Measurements from ENCODE around the gene MAN2B2. TPM values are rescaled to one million over a fixed set of nuclear protein-coding genes. Genes with fewer than 3 reads are reported as not detected.

MAN2B2 gene
- total RNA-seq, 1 experiment from 2014 or later = 5.9 TPM

DNA sequence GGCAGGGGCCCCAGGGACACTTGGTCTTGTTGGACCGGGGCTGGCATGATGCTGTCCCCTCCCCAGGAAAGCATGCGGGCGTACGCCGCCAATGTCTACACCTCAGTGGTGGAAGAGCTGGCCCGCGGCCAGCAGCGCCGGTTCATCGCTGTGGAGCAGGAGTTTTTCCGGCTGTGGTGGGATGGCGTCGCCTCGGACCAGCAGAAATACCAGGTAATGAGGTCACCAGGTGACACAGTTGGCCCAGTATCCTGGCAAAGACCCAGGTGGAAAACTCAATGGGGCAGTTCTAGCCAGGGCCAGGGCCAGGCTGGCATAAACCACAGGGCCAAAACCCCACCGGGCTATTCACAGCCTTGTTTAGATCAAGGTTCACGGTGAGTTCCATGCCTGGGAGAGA is 1.5 kb downstream of the MAN2B2 start:
- no peak overlapping the region for H3K27ac ChIP-seq (ENCODE audit: insufficient read length, low read depth, low read length)
- H2BK20ac ChIP-seq (ENCODE audit: low read depth, low read length, poor library complexity, severe bottlenecking) = no peak overlapping the region
- no peak overlapping the region for H3K14ac ChIP-seq (ENCODE audit: insufficient read depth, low read length)
- H3K79me2 ChIP-seq (ENCODE audit: insufficient read depth, low read length) = no peaks in the 10 kb centered on the region
- H3K27me3 ChIP-seq (ENCODE audit: insufficient read depth, low read length) = peaks cover 5% of the 10 kb centered on the region; the same call in 1 of the 2 replicates
- peaks cover 0 to 8% of the 10 kb centered on the region in 2 experiments; a peak in 2 of 5 replicates for H3K9me3 Mint-ChIP-seq
- no peaks in the 10 kb centered on the region for H4K20me1 ChIP-seq (ENCODE audit: control insufficient read depth, insufficient read depth, insufficient read length)
- no peak overlapping the region for H2AFZ ChIP-seq (ENCODE audit: low read length)
- H3T11ph ChIP-seq (ENCODE audit: low read length) = no peak overlapping the region
- H4K91ac ChIP-seq (ENCODE audit: insufficient read length, low read depth, low read length) = no peak overlapping the region
- H3K27ac Mint-ChIP-seq = no peak overlapping the region
- TF ChIP-seq CTCF (conservative IDR thresholded peaks at IDR 0.05) = no peak
- H3K23me2 ChIP-seq (ENCODE audit: insufficient read length, low read depth, low read length, poor library complexity, severe bottlenecking) = peaks cover 8% of the 10 kb centered on the region
- H2BK12ac ChIP-seq (ENCODE audit: insufficient read length, low read depth, low read length) = no peak overlapping the region
- no peak overlapping the region for H2BK120ac ChIP-seq (ENCODE audit: low read depth, low read length, poor library complexity, severe bottlenecking)
- H3K27me3 Mint-ChIP-seq (ENCODE audit: low read depth) = peaks cover 28% of the 10 kb centered on the region
- no peak overlapping the region for H2AK5ac ChIP-seq (ENCODE audit: insufficient read length, low read length)
- peaks cover 2 to 3% of the 10 kb centered on the region in 2 experiments; a peak in 3 of 4 replicates for H3K4me1 Mint-ChIP-seq
- no peak overlapping the region for H3K9ac ChIP-seq (ENCODE audit: extremely low read depth, insufficient read length, low read length)
- H3K36me3 Mint-ChIP-seq (ENCODE audit: insufficient read depth in 1 of 3, low read depth in 3 of 3) = peaks cover 15 to 22% (median 20%) of the 10 kb centered on the region in 3 experiments
- no peaks in the 10 kb centered on the region for H3K79me1 ChIP-seq (ENCODE audit: insufficient read depth, low read depth, low read length, poor library complexity, severe bottlenecking)
- no peaks in the 10 kb centered on the region; the same call in 1 of the 2 replicates for H3K4me1 ChIP-seq (ENCODE audit: insufficient read depth, low read length)
- no CpG with 5 or more reads among the region's 16 CpGs for WGBS (ENCODE audit: extremely low coverage, insufficient read length, low lambda C conversion rate)
- no peak overlapping the region for H3K18ac ChIP-seq (ENCODE audit: insufficient read length, low read depth, low read length)
- H2BK5ac ChIP-seq (ENCODE audit: insufficient read length, low read length) = no peak overlapping the region
- H3K4ac ChIP-seq (ENCODE audit: low read depth, low read length) = no peak overlapping the region
- H2BK15ac ChIP-seq (ENCODE audit: low read depth, low read length) = no peak overlapping the region
- no peak overlapping the region for H3K4me2 ChIP-seq (ENCODE audit: insufficient read depth, insufficient read length, low read length)
- H3K4me3 Mint-ChIP-seq = peak overlapping the region in 1 of 2 experiments; percentile 70; a peak in 2 of 5 replicates
- DNase-seq = no peak
- no peaks in the 10 kb centered on the region for H3K9me3 ChIP-seq (ENCODE audit: control insufficient read depth, low read depth, low read length)
- no peak overlapping the region for H4K8ac ChIP-seq (replicated peaks; ENCODE audit: insufficient read length, low read depth, low read length)
- H3K56ac ChIP-seq (ENCODE audit: insufficient read length, low read depth, low read length) = no peak overlapping the region
- H3K23ac ChIP-seq (ENCODE audit: insufficient read length, low read depth, low read length) = no peak overlapping the region
- no peak overlapping the region for H4K5ac ChIP-seq (ENCODE audit: insufficient read length, low read depth, low read length)

Measured in H9 (cell line).